Keratinocyte (primary cell): ENCODE results near the gene GPX5. TPM values are rescaled to one million over a fixed set of nuclear protein-coding genes. Genes with fewer than 3 reads are reported as not detected.
"Not testable (repeated sequence)": the region's sequence is repeated elsewhere in the genome, so short reads cannot be mapped to it uniquely, and the experiment has no call there.

Experiments used
- DNase-seq: peaks from one replicate; pipeline ENCODE4 v3.0.0-alpha.2; 2011; ENCODE audit warnings: low read depth, missing footprints, low spot score
- FAIRE-seq: peaks from 2 replicates; lab custom pipeline; 2011; peaks lifted over from hg19 to GRCh38; lab: Jason Lieb, UNC
- H2AFZ ChIP-seq: 2 replicates; pipeline ENCODE4 v1.6.0; 2012; ENCODE audit warnings: low read length, control low read depth, inconsistent platforms; ENCODE audit not compliant: control insufficient read depth
- H3K27ac ChIP-seq: 2 replicates; pipeline ENCODE4 v1.5.1; 2011; ENCODE audit warnings: low read length; ENCODE audit not compliant: control insufficient read depth, insufficient read depth
- H3K27me3 ChIP-seq: 3 replicates; pipeline ENCODE4 v1.6.0; 2011; ENCODE audit warnings: low read length; ENCODE audit not compliant: control insufficient read depth, insufficient read depth; ENCODE audit errors: extremely low read depth
- H3K36me3 ChIP-seq, 2 experiments: 2 replicates in 1 of 2; 3 replicates in 1 of 2; pipeline ENCODE4 v1.5.1; 2011; ENCODE audit warnings: low read length in 2 of 2, mild to moderate bottlenecking in 1 of 2; ENCODE audit not compliant: control insufficient read depth in 2 of 2, insufficient read depth in 2 of 2; ENCODE audit errors: extremely low read depth in 1 of 2
- H3K4me1 ChIP-seq: 3 replicates; pipeline ENCODE4 v1.5.1; 2011; ENCODE audit warnings: low read length; ENCODE audit not compliant: control insufficient read depth, insufficient read depth; ENCODE audit errors: extremely low read depth
- H3K4me2 ChIP-seq: 3 replicates; pipeline ENCODE4 v1.6.0; 2011; ENCODE audit warnings: low read depth, low read length; ENCODE audit not compliant: control insufficient read depth, insufficient read depth; ENCODE audit errors: extremely low read depth
- H3K4me3 ChIP-seq, 3 experiments: fragments of 200-600 bp in 1 of 3; sonication (generic) in 1 of 3; 2 replicates in 2 of 3; 3 replicates in 1 of 3; pipeline ENCODE4 v1.5.1; 2011 to 2016; ENCODE audit warnings: low read length in 3 of 3, mild to moderate bottlenecking in 3 of 3, control low read depth in 2 of 3, inconsistent platforms in 1 of 3, low read depth in 1 of 3, mixed read lengths in 1 of 3, mixed run types in 1 of 3, moderate library complexity in 1 of 3; ENCODE audit not compliant: control insufficient read depth in 2 of 3, insufficient read depth in 2 of 3; ENCODE audit errors: extremely low read depth in 1 of 3
- H3K79me2 ChIP-seq: 2 replicates; pipeline ENCODE4 v1.6.0; 2012; ENCODE audit warnings: low read length; ENCODE audit not compliant: control insufficient read depth, insufficient read depth
- H3K9ac ChIP-seq: 3 replicates; pipeline ENCODE4 v1.6.0; 2011; ENCODE audit warnings: low read length; ENCODE audit not compliant: control insufficient read depth, insufficient read depth; ENCODE audit errors: extremely low read depth
- H3K9me1 ChIP-seq: 3 replicates; pipeline ENCODE4 v1.6.0; 2011; ENCODE audit warnings: low read length; ENCODE audit not compliant: control insufficient read depth, insufficient read depth; ENCODE audit errors: extremely low read depth
- H3K9me3 ChIP-seq: 2 replicates; pipeline ENCODE4 v1.5.1; 2012; ENCODE audit warnings: low read depth, low read length; ENCODE audit not compliant: control insufficient read depth
- H4K20me1 ChIP-seq: 3 replicates; pipeline ENCODE4 v1.6.0; 2011; ENCODE audit warnings: low read length; ENCODE audit not compliant: control insufficient read depth, insufficient read depth; ENCODE audit errors: extremely low read depth
- EZH2 ChIP-seq: IDR thresholded peaks from one replicate; pipeline ENCODE4 v1.6.1; 2012; ENCODE audit warnings: inconsistent platforms, mild to moderate bottlenecking, low read length, moderate library complexity
- dilution Hi-C: fragments of 300-500 bp; cut with MboI; formaldehyde crosslinking; loops from one replicate; pipeline ENCODE4 v1.7.0; 2020; ENCODE audit warnings: low sequenced_read_pairs; ENCODE audit not compliant: extremely low pct_ligation_motif_present
- polyA plus RNA-seq, 5 experiments: library from polyadenylated mRNA; depleted of rRNA in 3 of 5; stranded (reverse) in 3 of 5; stranded (forward) in 1 of 5; unstranded in 1 of 5; fragments of >200 nt; gene quantifications; 1 replicate in 1 of 5; 2 replicates in 3 of 5; 3 replicates in 1 of 5; pipeline versions ENCODE4 v1.2.1 to v1.2.3, GENCODE V29; 2011 to 2012; ENCODE audit warnings: missing spikeins in 2 of 5, low read depth in 1 of 5, low replicate concordance in 1 of 5
- TF ChIP-seq, protein P1 (sequence below), 3 experiments: IDR thresholded peaks in 1 of 3; conservative IDR thresholded peaks in 1 of 3; optimal IDR thresholded peaks in 1 of 3; 2 replicates in 2 of 3; 3 replicates in 1 of 3; pipeline versions ENCODE3 to v1.5.1; 2011; ENCODE audit warnings: low read length in 3 of 3, mild to moderate bottlenecking in 3 of 3, moderate library complexity in 2 of 3, control low read depth in 1 of 3, inconsistent platforms in 1 of 3; ENCODE audit not compliant: insufficient read depth in 2 of 3; ENCODE audit errors: extremely low read depth in 1 of 3

GPX5 gene
- polyA plus RNA-seq, 1 donor (not counting 4 experiments of a cell fraction or from before 2014, with no cell fraction given), result not detected

DNA sequence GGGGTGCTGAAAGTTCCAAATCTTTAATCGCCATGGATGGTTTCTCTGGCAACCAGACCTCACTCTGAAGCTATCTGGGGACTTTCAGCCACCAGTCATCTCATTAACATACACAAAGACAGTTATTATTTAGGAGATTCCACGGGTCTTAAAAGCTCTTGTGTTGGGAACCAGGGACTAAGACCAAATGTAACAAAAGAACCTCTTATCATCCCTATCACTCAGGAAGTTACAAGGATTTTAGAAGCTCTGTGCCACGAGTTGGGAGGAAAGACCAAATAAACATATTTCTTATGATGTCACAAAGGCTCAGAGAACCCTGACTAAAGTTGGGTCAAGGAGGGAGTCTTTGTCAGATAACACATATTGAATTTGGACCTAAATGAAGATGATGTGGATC, 27.8 kb upstream of the GPX5 start:
- Histone ChIP-seq H4K20me1 (no peaks in the 10 kb centered on the region), H3K4me2 (no peak overlapping the region), H3K36me3 (no peaks in the 10 kb centered on the region), H3K4me3 (no peak overlapping the region), H3K27ac (no peak overlapping the region), H3K4me1 (no peaks in the 10 kb centered on the region), H3K9me3 (no peaks in the 10 kb centered on the region), H2AFZ (no peak overlapping the region), H3K79me2 (no peaks in the 10 kb centered on the region), H3K9ac (no peak overlapping the region), H3K27me3 (no peaks in the 10 kb centered on the region), H3K9me1 (no peaks in the 10 kb centered on the region)
- no peak for DNase-seq
- dilution Hi-C loops, result no loop called here
- TF ChIP-seq, protein P1, sequence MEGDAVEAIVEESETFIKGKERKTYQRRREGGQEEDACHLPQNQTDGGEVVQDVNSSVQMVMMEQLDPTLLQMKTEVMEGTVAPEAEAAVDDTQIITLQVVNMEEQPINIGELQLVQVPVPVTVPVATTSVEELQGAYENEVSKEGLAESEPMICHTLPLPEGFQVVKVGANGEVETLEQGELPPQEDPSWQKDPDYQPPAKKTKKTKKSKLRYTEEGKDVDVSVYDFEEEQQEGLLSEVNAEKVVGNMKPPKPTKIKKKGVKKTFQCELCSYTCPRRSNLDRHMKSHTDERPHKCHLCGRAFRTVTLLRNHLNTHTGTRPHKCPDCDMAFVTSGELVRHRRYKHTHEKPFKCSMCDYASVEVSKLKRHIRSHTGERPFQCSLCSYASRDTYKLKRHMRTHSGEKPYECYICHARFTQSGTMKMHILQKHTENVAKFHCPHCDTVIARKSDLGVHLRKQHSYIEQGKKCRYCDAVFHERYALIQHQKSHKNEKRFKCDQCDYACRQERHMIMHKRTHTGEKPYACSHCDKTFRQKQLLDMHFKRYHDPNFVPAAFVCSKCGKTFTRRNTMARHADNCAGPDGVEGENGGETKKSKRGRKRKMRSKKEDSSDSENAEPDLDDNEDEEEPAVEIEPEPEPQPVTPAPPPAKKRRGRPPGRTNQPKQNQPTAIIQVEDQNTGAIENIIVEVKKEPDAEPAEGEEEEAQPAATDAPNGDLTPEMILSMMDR (optimal IDR thresholded peaks at IDR 0.05 in 1 of 3, IDR thresholded peaks at IDR 0.05 in 1 of 3, conservative IDR thresholded peaks at IDR 0.05 in 1 of 3; ENCODE audit: extremely low read depth in 1 of 3, insufficient read depth in 2 of 3, low read length in 3 of 3), result no peak
- no peak for FAIRE-seq

DNA sequence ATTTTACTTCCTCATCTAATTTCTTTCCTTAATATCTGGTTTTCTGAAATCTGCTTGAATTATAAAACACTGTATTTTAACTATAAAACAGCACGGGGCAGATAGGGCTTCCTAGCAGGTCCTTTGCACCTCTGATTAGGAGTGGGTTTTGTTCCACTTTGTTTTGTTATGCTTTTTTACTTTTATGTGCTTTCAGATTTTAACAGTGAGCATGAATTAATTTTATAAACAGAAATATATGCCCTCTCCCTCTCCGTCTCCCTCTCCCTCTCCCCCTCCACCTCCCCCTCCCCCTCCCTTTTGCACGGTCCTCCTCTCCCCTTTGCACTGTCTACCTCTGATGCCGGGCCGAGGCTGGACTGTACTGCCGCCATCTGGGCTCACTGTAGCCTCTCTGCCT, 24.4 kb upstream of the GPX5 start:
- DNase-seq (no peak), FAIRE-seq (no peak)
- no peaks in the 10 kb centered on the region for H4K20me1 ChIP-seq
- no peak overlapping the region for H3K9ac ChIP-seq
- H2AFZ ChIP-seq, result no peak overlapping the region
- no peaks in the 10 kb centered on the region for H3K9me1 ChIP-seq
- H3K4me2 ChIP-seq, result no peak overlapping the region
- TF ChIP-seq, protein P1 (optimal IDR thresholded peaks at IDR 0.05 in 1 of 3, IDR thresholded peaks at IDR 0.05 in 1 of 3, conservative IDR thresholded peaks at IDR 0.05 in 1 of 3; ENCODE audit: extremely low read depth in 1 of 3, insufficient read depth in 2 of 3, low read length in 3 of 3), result no peak
- TF ChIP-seq EZH2, result no peak
- H3K27ac ChIP-seq, result no peak overlapping the region
- H3K27me3 ChIP-seq, result no peaks in the 10 kb centered on the region
- no peaks in the 10 kb centered on the region for H3K79me2 ChIP-seq
- dilution Hi-C loops, result no loop called here
- no peak overlapping the region for H3K4me3 ChIP-seq
- H3K36me3 ChIP-seq, result no peaks in the 10 kb centered on the region
- no peaks in the 10 kb centered on the region for H3K4me1 ChIP-seq
- H3K9me3 ChIP-seq, result no peaks in the 10 kb centered on the region

DNA sequence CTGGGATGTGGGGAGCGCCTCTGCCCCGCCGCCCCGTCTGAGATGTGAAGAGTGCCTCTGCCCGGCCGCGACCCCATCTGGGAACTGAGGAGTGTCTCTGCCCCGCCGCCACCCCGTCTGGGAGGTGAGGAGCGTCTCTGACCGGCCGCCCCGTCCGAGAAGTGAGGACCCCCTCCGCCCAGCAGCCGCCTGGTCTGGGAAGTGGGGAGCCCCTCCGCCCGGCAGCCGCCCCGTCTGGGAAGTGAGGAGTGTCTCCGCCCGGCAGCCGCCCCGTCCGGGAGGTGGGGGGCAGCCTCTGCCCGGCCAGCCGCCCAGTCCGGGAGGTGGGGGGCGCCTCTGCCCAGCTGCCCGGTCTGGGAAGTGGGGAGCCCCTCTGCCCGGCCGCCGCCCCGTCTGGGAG, 23.5 kb upstream of the GPX5 start:
- H4K20me1 ChIP-seq, H3K9me3 ChIP-seq, H3K4me2 ChIP-seq, H3K4me3 ChIP-seq, H3K9ac ChIP-seq, DNase-seq, H3K9me1 ChIP-seq, H3K79me2 ChIP-seq, H3K4me1 ChIP-seq, dilution Hi-C loops, H3K36me3 ChIP-seq, FAIRE-seq, H2AFZ ChIP-seq, H3K27ac ChIP-seq, H3K27me3 ChIP-seq: not testable (repeated sequence)

DNA sequence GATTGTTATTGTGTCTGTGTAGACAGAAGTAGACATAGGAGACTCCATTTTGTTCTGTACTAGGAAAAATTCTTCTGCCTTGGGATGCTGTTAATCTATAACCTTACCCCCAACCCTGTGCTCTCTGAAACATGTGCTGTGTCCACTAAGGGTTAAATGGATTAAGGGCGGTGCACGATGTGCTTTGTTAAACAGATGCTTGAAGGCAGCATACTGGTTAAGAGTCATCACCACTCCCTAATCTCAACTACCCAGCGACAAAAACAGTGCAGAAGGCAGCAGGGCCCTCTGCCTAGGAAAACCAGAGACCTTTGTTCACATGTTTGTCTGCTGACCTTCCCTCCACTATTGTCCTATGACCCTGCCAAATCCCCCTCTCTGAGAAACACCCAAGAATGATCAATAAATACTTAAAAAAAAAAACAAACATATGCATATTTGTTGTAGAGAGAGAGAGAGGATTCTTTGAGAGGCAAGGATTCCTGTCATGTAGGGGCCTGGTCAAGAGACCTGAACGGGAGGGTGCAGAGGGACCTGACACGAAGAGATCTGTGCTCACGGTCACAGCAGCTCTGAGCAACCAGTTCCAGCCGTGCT, 22.9 kb upstream of the GPX5 start:
- FAIRE-seq, H3K36me3 ChIP-seq, H2AFZ ChIP-seq, H3K4me3 ChIP-seq, H3K79me2 ChIP-seq, H3K9ac ChIP-seq, H3K27ac ChIP-seq, H4K20me1 ChIP-seq, H3K4me1 ChIP-seq, H3K27me3 ChIP-seq, H3K9me3 ChIP-seq, H3K4me2 ChIP-seq, DNase-seq, H3K9me1 ChIP-seq, dilution Hi-C loops: not testable (repeated sequence)
